ENCODE results near the gene SYNJ1. TPM values are rescaled to one million over a fixed set of nuclear protein-coding genes. Genes with fewer than 3 reads are reported as not detected.
A peak's percentile ranks its signal among the peaks of the same experiment; 100 is the strongest.
"Not testable (repeated sequence)": the region's sequence is repeated elsewhere in the genome, so short reads cannot be mapped to it uniquely, and the experiment has no call there.

The SYNJ1 gene
- total RNA-seq, 1 donor from 2014 or later = 4.9 TPM

- peak; percentile 98 for ATAC-seq
Measured at GRCh38 chr21:32612075-32612998, 115.5 kb downstream of the SYNJ1 start, which contains the start of gene CFAP298. CFAP298 (minus strand) TSS chr21:32612377; CDS start chr21:32612243, 134 bp downstream.

DNA sequence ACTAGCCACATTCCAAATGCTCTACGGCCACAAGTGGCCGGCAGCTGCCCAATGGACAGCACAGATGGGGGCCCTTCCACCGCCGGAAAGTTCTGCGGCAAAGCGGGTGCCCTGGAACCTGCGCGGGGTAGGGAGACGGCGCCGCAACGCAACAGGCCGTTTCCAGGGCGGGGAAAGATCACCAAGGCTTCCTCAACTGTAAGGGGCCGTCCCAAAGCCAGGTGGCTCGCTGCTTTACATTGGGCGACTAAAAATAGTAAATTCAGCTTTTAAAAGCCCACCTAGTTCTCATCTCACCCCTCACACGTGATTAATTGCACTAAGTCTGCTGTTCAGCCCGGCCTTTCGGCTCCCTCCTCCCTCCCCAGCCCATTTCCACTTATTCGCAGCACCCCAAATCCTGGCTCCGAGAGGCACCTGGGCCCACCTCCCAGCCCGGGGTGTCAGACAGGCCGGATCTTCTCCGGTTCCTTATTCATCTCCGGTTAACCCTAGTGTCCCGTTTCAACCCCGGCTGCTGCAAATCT, 116.3 kb downstream of the SYNJ1 start:
- ATAC-seq = peak; percentile 40

DNA sequence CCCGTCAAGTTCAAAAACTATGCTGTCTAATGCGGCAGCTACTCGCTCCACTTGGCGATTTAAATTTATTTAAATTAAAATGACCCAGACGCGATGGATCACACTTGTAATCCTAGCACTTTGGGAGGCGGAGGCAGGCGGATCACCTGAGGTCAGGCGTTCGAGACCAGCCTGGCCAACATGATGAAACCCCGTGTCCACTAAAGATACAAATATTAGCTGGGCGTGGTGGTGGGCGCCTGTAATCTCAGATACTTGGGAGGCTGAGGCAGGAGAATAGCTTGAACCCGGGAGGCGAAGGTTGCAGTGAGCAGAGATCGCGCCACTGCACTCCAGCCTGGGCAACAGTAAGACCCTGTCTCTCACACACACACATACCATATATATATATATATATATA, 116.9 kb downstream of the SYNJ1 start:
- not testable (repeated sequence) for ATAC-seq

GRCh38 chr21:32608851-32609250, 119.0 kb downstream of the SYNJ1 start:
- ATAC-seq = no peak

DNA sequence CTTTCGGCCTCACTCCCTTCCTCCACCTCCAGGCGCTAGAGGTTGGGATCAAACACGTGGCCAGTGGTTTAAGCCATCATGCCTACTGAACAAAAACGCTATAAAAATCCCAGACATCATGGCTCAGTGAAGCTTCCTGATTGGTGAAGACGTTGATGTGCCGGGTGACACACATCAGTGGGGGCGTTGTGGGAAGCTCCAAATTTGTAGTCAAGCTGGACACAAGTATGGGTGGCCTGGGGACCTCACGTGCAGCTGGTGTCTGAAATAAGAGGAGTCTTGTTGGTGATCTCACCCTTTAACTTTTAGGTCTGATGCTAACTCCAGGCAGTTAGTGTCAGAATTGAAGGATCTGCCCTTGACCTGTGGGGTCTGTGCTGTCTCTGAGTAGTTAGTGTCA, 122.3 kb downstream of the SYNJ1 start:
- no peak for ATAC-seq

- ATAC-seq = no peak
Measured at GRCh38 chr21:32604464-32604863, 123.3 kb downstream of the SYNJ1 start.

- no peak for ATAC-seq
Measured at GRCh38 chr21:32603131-32603530, 124.7 kb downstream of the SYNJ1 start.

DNA sequence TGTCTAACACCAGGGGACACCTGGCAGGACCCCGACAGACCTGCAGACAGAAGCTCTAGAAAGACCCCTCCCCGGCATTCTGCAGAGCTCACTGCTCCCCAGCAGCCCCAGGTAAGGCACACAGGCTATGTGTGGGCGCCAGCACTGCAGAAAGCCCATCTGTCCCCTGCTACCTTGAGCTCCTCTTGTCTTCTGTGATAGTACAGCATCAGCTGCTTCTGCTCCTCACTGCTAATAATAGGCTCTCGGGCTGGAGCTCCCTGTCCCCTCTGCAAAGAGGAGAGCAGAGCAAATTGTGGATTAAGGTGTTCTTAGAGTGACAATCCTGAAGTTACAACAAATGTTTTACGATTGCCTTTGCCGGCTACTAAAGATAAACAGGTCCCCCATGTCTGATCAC, 125.7 kb downstream of the SYNJ1 start:
- ATAC-seq = no peak

GRCh38 chr21:32599526-32599925, 128.3 kb downstream of the SYNJ1 start:
- ATAC-seq = no peak

GRCh38 chr21:32599091-32599490, 128.7 kb downstream of the SYNJ1 start:
- ATAC-seq = no peak

DNA sequence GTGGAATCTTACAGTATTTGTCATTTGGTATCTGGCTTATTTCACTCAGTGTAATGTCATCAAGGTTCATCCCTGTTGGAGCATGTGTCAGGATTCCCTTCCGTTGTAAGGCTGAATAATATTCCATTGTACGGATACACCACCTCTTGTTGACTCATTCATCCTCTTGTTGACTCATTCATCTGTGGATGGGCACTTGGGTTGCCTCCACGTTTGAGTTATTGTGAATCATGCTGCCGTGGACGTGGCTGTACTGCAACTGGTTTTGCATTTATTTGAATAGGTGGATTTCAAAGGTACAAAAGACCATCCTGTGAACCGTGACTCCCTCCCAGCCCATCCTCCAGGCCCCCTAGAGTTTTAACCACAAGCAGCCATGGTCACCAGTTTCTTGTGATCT, 130.6 kb downstream of the SYNJ1 start:
- peak; percentile 90 for ATAC-seq

GRCh38 chr21:32595431-32595830, 132.4 kb downstream of the SYNJ1 start:
- no peak for ATAC-seq

DNA sequence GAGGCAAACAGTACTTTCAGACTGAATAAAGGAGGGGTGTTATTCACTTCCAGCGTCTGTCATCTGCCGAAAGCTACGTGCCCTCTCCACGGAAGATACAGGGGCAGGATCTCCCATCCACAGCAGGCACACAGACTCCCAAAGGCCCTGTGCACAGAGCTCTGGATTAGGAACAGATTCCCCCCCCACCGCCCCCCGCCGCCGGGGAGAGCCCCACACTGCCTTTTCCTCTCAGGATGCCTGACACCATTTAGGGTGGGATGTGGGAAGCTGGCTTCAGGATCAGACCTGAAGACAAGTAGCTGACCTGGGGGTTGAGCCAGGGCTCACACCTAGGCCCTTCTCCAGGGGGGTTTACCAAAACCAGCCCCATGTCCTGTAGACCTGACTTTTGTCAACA, 134.1 kb downstream of the SYNJ1 start:
- no peak for ATAC-seq

DNA sequence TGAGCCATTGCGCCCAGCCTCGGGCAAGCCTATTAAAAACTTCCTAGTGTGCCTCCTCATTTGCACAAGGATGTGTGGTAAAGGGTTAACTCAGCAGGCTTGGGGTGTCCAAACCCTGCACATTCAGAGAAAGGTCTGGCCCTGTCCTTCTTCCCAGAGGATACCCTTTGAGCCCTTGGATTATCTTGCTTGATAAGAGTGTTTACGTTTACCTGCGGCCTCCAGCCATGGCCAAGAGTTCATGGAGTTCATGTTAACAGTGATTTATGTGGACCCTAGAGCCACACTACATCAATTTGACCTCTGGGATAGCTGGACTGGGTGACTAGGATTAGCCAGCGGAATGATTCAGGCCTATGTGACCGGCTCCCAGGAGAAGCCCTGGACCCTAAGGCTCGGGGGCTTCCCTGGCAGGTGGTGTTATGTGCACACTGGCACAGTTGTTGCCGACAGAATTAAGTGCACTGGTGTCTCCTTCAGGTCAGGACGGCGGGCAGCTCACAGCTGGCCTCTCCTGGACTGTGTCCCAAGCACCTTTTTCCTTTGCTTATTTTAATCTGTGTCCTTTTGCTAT, 134.8 kb downstream of the SYNJ1 start:
- no peak for ATAC-seq

GRCh38 chr21:32590130-32590529, 137.7 kb downstream of the SYNJ1 start:
- no peak for ATAC-seq

DNA sequence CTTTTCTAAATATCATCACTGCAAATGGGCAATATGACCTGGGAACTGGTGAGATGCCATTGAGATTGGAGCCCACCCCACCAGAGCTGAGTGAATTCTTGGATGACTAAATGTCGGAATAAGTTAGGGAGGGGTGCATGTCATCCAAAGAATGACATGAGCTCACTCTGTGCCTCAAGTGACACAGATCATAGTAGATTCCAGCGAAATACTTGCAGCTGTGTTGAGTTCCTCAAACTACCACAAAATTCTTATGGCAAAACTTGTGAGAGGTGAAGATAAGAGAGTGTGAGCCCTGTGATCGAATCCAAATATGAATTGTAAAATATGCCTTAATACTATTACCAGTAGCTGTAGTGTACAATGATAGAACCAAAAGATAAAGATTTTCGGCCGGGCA, 140.2 kb downstream of the SYNJ1 start:
- no peak for ATAC-seq

DNA sequence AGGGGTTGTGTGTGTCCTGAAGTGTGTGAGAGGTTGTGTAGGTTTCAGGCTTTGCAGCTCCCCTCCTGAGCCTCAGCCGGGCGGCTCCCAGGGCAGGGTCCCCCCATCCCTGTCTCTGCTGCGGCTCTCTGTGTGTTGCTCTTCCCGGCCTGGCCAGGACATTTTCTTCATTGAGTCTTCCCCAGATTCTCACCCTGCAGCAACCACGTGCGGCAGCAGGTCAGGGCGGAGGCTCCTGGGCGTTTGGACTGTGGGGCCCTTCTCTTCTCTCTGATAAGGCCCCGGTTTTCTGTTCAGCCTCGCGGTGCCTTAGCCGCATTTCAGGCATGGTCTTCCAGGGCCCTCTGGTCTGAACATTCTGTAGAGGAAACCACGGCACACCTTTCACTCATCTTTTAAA, 140.7 kb downstream of the SYNJ1 start:
- no peak for ATAC-seq

DNA sequence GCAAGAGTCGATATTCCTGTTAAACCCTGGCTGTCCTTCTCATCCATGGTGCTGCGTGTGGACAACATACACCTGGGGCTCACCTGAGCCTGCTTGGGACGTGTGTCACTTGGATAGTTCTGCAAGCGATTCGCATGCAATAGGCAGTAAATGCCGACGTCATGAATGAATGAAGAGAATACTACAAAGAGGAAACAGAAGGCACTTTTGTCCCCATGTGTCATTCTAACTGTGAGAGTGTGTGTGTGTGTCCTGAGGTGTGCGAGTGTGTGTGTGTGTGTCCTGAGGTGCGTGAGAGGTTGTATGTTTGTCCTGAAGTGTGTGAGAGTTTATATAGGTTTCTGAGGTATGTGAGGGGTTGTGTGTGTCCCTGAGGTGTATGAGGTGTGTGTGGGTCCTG, 141.8 kb downstream of the SYNJ1 start:
- no peak for ATAC-seq

- no peak for ATAC-seq
Measured at GRCh38 chr21:32585042-32585710, 142.6 kb downstream of the SYNJ1 start, which contains the start of gene TCP10L. TCP10L (minus strand) TSS chr21:32585523; CDS start chr21:32584304, 1,219 bp downstream.

GRCh38 chr21:32584472-32584871, 143.3 kb downstream of the SYNJ1 start:
- ATAC-seq = no peak

DNA sequence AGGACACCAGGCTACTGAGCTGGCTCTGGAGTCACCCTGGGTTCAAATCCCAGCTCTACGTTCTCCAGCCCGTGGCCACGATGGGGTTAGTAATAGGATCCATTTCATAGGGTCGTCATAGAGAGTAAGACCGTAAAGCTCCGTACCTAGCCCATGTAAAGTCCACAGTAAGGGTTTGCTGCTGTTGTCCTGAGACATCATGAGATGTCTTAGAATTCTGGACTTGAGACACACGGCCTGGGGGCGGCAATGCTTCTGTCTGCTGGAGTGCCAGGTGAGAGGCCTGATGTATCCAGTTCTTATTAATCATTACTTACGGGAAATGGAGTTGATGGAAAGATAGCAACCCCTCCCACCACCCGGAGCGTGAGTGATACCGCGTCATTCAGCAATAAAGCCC, 146.1 kb downstream of the SYNJ1 start:
- ATAC-seq = no peak

DNA sequence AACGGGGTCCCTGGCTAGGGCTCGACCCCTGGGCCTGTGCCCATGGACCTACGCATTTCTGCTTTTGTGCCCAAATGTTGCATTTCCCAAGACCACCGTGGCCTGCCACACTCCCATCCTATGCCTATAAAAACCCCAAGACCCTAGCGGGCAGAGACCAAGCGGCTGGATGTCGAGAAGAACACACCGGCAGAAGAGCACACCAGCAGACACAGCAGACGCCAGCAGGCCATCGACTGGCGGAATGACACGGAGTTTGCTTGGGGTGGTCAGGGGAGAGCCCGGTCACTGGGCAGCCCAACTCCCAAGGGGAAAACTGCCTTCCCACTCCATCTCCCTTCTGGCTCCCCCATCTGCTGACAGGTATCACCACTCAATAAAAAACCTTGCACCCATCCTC, 146.9 kb downstream of the SYNJ1 start:
- ATAC-seq = no peak
